Esophagus muscularis mucosa (tissue), 4 donors: ENCODE results near the gene BICDL1. TPM values are rescaled to one million over a fixed set of nuclear protein-coding genes. Genes with fewer than 3 reads are reported as not detected.

ENCODE experiments used
- DNase-seq: peaks from one replicate; pipeline ENCODE4 v3.0.0-alpha.2; 2017; ENCODE audit errors: extremely low spot score
- H3K27ac ChIP-seq, 4 donors: fragments of 200-600 bp; sonication (generic); replicated peaks in 1 of 4; 1 replicate in 3 of 4; 2 replicates in 1 of 4; pipeline ENCODE4 v1.5.1; 2016 to 2019; ENCODE audit warnings: mild to moderate bottlenecking in 1 of 4
- H3K27me3 ChIP-seq, 4 donors: fragments of 200-600 bp; sonication (generic); one replicate each; pipeline versions ENCODE4 v1.5.1 to v1.6.0; 2016 to 2019
- H3K36me3 ChIP-seq, 4 donors: fragments of 200-600 bp; sonication (generic); one replicate each; pipeline ENCODE4 v1.5.1; 2016 to 2019
- H3K4me1 ChIP-seq, 4 donors: fragments of 200-600 bp; sonication (generic); one replicate each; pipeline ENCODE4 v1.5.1; 2016 to 2019
- H3K4me3 ChIP-seq, 4 donors: fragments of 200-600 bp; sonication (generic); 1 replicate in 2 of 4; 2 replicates in 2 of 4; pipeline ENCODE4 v1.5.1; 2016 to 2019; ENCODE audit warnings: mild to moderate bottlenecking in 4 of 4, moderate library complexity in 1 of 4
- H3K9me3 ChIP-seq, 4 donors: fragments of 200-600 bp; sonication (generic); 1 replicate in 3 of 4; 2 replicates in 1 of 4; pipeline ENCODE4 v1.5.1; 2016 to 2019
- EP300 ChIP-seq: sonication (generic); formaldehyde crosslinking; IDR thresholded peaks from one replicate; pipeline ENCODE4 v1.6.1; 2017; ENCODE audit warnings: antibody characterized with exemption
- POLR2A ChIP-seq: fragments of 450-650 bp; IDR thresholded peaks from one replicate; pipeline ENCODE4 v1.6.1; 2017; ENCODE audit warnings: antibody characterized with exemption, moderate library complexity, mild to moderate bottlenecking, low read depth
- POLR2AphosphoS5 ChIP-seq, 2 donors: sonication (generic); formaldehyde crosslinking; IDR thresholded peaks; one replicate each; pipeline ENCODE4 v1.6.1; 2017; ENCODE audit warnings: antibody characterized with exemption in 2 of 2
- WGBS: methylation state at CpG from one replicate; pipeline ENCODE4 v1.1.5; 2018; 5-methylcytosine and 5-hydroxymethylcytosine counted together
- intact Hi-C: fragments of 100-400 bp; cut with DNase I; formaldehyde crosslinking; loops from one replicate; pipeline ENCODE4 v1.15.1; 2023
- total RNA-seq, 4 donors: library from RNA; depleted of rRNA; stranded (reverse); fragments of >200 nt; gene quantifications; one replicate each; pipeline versions ENCODE4 v1.1.0 to v1.2.1, GENCODE V29; 2016
- TF ChIP-seq, protein P1 (sequence below), 3 experiments: fragments of 200-600 bp in 2 of 3; fragments of 450-650 bp in 1 of 3; sonication (generic) in 2 of 3; IDR thresholded peaks; one replicate each; pipeline ENCODE4 v1.5.1; 2017 to 2019; ENCODE audit warnings: antibody characterized with exemption in 3 of 3, mild to moderate bottlenecking in 2 of 3, moderate library complexity in 1 of 3

BICDL1 gene
- total RNA-seq, 4 donors from 2014 or later, result 0.17 to 1.2 (median 0.77) TPM

DNA sequence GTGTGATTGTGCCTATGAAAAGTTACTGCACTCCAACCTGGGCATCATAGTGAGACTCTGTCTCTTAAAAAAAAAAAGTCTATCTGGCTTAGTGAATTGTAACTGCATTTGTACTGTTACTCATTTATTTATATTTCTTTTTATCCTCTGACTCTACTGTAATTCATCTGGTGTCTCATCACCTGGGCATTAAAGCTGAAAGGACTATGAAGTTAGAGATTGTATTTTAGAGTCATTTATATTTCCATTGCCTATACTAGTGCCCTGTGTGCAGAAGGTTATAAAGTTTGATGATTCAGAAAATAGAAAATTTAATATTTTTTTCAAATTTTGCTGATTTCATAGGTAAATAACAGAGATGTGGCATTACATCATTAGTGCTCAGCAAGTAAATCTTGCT, 30.2 kb downstream of the BICDL1 start:
- H3K4me3 ChIP-seq, result no peak overlapping the region

DNA sequence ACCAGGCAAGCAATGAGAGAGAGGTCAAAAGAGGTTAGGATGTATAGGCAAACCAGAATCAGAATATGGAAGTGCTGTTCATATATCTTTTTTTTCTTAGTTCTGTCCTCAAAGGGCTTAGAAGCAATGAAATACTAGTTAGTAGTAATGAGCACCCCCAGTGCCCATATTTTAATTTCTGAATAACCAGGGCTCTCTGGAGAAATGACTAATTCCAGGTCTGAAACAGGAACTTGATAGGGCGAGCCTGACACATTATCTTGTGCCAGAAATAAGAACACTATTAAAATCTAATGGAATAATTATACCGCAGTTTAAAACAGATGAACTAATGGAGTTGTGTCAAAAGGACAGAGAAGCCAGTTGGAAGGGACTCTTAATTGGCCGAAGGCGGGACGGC, 30.9 kb downstream of the BICDL1 start:
- TF ChIP-seq, protein P1, sequence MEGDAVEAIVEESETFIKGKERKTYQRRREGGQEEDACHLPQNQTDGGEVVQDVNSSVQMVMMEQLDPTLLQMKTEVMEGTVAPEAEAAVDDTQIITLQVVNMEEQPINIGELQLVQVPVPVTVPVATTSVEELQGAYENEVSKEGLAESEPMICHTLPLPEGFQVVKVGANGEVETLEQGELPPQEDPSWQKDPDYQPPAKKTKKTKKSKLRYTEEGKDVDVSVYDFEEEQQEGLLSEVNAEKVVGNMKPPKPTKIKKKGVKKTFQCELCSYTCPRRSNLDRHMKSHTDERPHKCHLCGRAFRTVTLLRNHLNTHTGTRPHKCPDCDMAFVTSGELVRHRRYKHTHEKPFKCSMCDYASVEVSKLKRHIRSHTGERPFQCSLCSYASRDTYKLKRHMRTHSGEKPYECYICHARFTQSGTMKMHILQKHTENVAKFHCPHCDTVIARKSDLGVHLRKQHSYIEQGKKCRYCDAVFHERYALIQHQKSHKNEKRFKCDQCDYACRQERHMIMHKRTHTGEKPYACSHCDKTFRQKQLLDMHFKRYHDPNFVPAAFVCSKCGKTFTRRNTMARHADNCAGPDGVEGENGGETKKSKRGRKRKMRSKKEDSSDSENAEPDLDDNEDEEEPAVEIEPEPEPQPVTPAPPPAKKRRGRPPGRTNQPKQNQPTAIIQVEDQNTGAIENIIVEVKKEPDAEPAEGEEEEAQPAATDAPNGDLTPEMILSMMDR (IDR thresholded peaks at IDR 0.05), result no peak
- TF ChIP-seq EP300, result no peak
- TF ChIP-seq POLR2A, result no peak
- no peak for TF ChIP-seq POLR2AphosphoS5 (IDR thresholded peaks at IDR 0.05)
- Histone ChIP-seq H3K4me1 (no peaks in the 10 kb centered on the region), H3K9me3 (no peaks in the 10 kb centered on the region), H3K36me3 (no peaks in the 10 kb centered on the region), H3K27ac (no peak overlapping the region), H3K27me3 (peaks cover 0 to 4% (median 0%) of the 10 kb centered on the region in 4 donors), H3K4me3 (no peak overlapping the region)
- intact Hi-C loops, result no loop called here
- 67% methylated on average over 5 of the region's 5 CpGs for WGBS
- no peak for DNase-seq

More for the DNA sequence above, 30.2 kb downstream of the BICDL1 start:
- H3K27me3 ChIP-seq, result peaks cover 0 to 4% (median 0%) of the 10 kb centered on the region in 4 donors
- H3K9me3 ChIP-seq, result no peaks in the 10 kb centered on the region
- H3K27ac ChIP-seq, result no peak overlapping the region
- no peak for TF ChIP-seq POLR2AphosphoS5 (IDR thresholded peaks at IDR 0.05)
- TF ChIP-seq POLR2A, result no peak
- TF ChIP-seq, protein P1 (IDR thresholded peaks at IDR 0.05), result no peak
- no peak for TF ChIP-seq EP300
- H3K4me1 ChIP-seq, result no peaks in the 10 kb centered on the region
- DNase-seq, result no peak
- intact Hi-C loops, result no loop called here
- no peaks in the 10 kb centered on the region for H3K36me3 ChIP-seq

DNA sequence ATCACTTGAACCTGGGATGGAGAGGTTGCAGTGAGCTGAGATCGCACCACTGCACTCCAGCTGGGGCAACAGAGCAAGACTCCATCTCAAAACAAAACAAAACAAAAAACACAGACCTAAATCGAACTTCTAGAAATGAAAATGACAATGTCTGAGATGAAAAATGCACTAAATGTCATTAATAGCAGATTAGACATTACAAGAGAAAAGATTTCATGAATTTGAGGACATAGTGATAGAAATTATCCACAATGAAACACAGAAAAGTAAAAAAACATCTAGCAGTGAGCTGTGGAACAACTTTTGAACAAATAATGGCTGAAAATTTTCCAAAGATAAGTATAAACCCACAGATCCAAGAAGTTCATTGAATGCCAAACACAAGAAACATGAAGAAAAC, 35.2 kb downstream of the BICDL1 start:
- H3K27ac ChIP-seq, result no peak overlapping the region
- intact Hi-C loops, result no loop called here
- no peaks in the 10 kb centered on the region for H3K36me3 ChIP-seq
- H3K27me3 ChIP-seq, result no peaks in the 10 kb centered on the region
- H3K4me1 ChIP-seq, result no peaks in the 10 kb centered on the region
- no peak overlapping the region for H3K4me3 ChIP-seq
- TF ChIP-seq POLR2AphosphoS5 (IDR thresholded peaks at IDR 0.05) (no peak), EP300 (no peak), POLR2A (no peak)
- TF ChIP-seq, protein P1 (IDR thresholded peaks at IDR 0.05), result no peak
- H3K9me3 ChIP-seq, result no peaks in the 10 kb centered on the region
- WGBS, result 77% methylated on average over 2 of the region's 2 CpGs
- DNase-seq, result no peak

DNA sequence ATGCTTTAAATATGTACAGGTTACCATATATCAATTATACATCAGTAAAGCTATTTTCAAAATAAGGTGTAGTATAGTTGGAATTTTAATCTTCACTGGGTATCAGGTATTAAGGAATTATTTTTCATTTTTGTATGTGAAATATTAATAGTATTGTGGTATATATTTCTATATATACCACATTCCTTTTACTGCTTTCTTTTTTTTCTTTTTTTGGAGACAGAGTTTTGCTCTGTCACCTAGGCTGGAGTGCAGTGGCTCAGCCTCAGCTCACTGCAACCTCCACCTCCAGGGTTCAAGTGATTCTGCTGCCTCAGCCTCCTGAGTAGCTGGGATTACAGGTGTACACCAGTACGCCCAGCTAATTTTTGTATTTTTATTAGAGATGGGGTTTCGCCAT, 36.6 kb downstream of the BICDL1 start:
- 96% methylated on average over 2 of the region's 2 CpGs for WGBS

DNA sequence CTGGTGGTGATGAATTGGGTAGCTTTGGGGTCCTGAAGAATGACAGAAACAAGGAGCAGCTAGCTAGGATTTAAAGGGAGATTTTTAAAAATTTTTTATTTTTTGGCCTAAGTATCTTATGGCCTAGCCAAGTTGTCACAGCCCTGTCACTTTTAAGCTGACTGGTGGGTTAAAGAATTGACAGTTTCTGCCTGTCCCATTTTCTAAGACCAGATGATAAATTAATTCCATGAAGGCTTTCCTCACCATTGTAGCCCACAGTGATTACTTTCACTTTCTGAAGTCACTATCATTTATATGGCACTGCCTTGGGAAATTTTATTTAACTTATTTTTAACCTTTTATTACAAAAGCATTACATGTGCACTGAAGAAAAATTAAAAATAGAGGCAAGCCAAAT, 43.2 kb downstream of the BICDL1 start:
- intact Hi-C loops, result no loop called here
- H3K27me3 ChIP-seq, result peaks cover 0 to 5% (median 0%) of the 10 kb centered on the region in 4 donors
- DNase-seq, result no peak
- no peak overlapping the region for H3K4me3 ChIP-seq
- TF ChIP-seq POLR2A (no peak), EP300 (no peak), POLR2AphosphoS5 (IDR thresholded peaks at IDR 0.05) (no peak)
- TF ChIP-seq, protein P1 (IDR thresholded peaks at IDR 0.05), result no peak
- H3K36me3 ChIP-seq, result no peaks in the 10 kb centered on the region
- H3K4me1 ChIP-seq, result no peaks in the 10 kb centered on the region
- no peaks in the 10 kb centered on the region for H3K9me3 ChIP-seq
- H3K27ac ChIP-seq, result no peak overlapping the region

More for the DNA sequence above, 36.6 kb downstream of the BICDL1 start:
- H3K9me3 ChIP-seq, result no peaks in the 10 kb centered on the region
- DNase-seq, result no peak
- intact Hi-C loops, result no loop called here
- no peak overlapping the region for H3K27ac ChIP-seq
- TF ChIP-seq, protein P1 (IDR thresholded peaks at IDR 0.05), result no peak
- no peak for TF ChIP-seq EP300
- TF ChIP-seq POLR2A, result no peak
- no peak for TF ChIP-seq POLR2AphosphoS5 (IDR thresholded peaks at IDR 0.05)
- H3K4me3 ChIP-seq, result no peak overlapping the region
- H3K4me1 ChIP-seq, result no peaks in the 10 kb centered on the region
- H3K27me3 ChIP-seq, result no peaks in the 10 kb centered on the region
- no peaks in the 10 kb centered on the region for H3K36me3 ChIP-seq
